Activated CD4-positive, alpha-beta T cell treated with anti-CD3 and anti-CD28 coated beads for 36 hours (primary cell): Measurements from ENCODE around the gene LOXHD1. TPM values are rescaled to one million over a fixed set of nuclear protein-coding genes. Genes with fewer than 3 reads are reported as not detected.
A peak's percentile ranks its signal among the peaks of the same experiment; 100 is the strongest.

Experiments used
- ATAC-seq: fragments of 200-7000 bp; cut with Tn5 transposase; one replicate; pipeline ENCODE4 v1.10.0; 2021; ENCODE audit warnings: mild to moderate bottlenecking, moderate library complexity
- CTCF ChIA-PET: fragments of 350-600 bp; sonication (Branson Sonifier 250); formaldehyde crosslinking; loops from one replicate; lab custom pipeline; 2021; ENCODE audit warnings: antibody characterized with exemption; lab: Charles Lee
- POLR2A ChIA-PET: fragments of 350-600 bp; sonication (Branson Sonifier 250); formaldehyde crosslinking; loops from one replicate; lab custom pipeline; 2021; ENCODE audit warnings: antibody characterized with exemption, inconsistent platforms; lab: Charles Lee
- DNase-seq: peaks from one replicate; pipeline ENCODE4 v3.0.0-alpha.2; 2020
- H3K27ac Mint-ChIP-seq: one replicate; pipeline ENCODE4 v1.8.0; 2021; ENCODE audit warnings: mixed read lengths
- H3K27me3 Mint-ChIP-seq: one replicate; pipeline ENCODE4 v1.8.0; 2021; ENCODE audit warnings: mixed read lengths
- H3K36me3 Mint-ChIP-seq: one replicate; pipeline ENCODE4 v1.8.0; 2021; ENCODE audit warnings: low read depth, mixed read lengths
- H3K4me1 Mint-ChIP-seq: one replicate; pipeline ENCODE4 v1.8.0; 2021; ENCODE audit warnings: mixed read lengths
- H3K4me3 Mint-ChIP-seq: one replicate; pipeline ENCODE4 v1.8.0; 2021; ENCODE audit warnings: mild to moderate bottlenecking, moderate library complexity, mixed read lengths
- H3K9me3 Mint-ChIP-seq: one replicate; pipeline ENCODE4 v1.8.0; 2021; ENCODE audit warnings: low read depth, mixed read lengths
- intact Hi-C, 2 experiments: fragments of 100-400 bp; cut with DNase I in 1 of 2; cut with micrococcal nuclease in 1 of 2; formaldehyde crosslinking; loops; one replicate each; pipeline versions ENCODE4 v1.14.2 to v1.15.1; 2022 to 2024; cut with DNase I, micrococcal nuclease
- total RNA-seq, 2 experiments: library from RNA; stranded (reverse); gene quantifications; one replicate each; pipeline ENCODE4 v1.2.3, GENCODE V29; 2021

Gene LOXHD1
- total RNA-seq, 2 experiments from 2014 or later, result 0.05 to 0.07 TPM

DNA sequence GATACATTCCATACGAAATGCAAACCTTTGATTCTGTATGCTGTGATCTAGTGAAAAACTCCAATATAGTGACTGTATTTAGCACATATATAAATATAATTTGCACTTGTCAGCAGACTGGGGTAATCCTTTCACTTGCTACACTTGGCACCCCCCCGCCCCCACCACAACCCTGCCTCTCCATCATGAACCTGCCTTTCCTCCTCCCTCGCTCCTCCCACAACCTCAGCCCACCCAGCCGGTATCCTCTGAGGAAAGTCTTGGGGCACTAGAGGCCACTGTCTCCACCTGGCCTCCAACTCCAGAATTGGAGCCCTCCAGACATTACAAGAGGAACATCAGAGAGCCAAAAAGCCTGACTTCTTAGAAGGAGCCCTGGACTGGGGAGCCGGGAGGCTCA, 196.3 kb downstream of the LOXHD1 start:
- intact Hi-C loops, result no loop called here
- H3K27ac Mint-ChIP-seq, result no peak overlapping the region

DNA sequence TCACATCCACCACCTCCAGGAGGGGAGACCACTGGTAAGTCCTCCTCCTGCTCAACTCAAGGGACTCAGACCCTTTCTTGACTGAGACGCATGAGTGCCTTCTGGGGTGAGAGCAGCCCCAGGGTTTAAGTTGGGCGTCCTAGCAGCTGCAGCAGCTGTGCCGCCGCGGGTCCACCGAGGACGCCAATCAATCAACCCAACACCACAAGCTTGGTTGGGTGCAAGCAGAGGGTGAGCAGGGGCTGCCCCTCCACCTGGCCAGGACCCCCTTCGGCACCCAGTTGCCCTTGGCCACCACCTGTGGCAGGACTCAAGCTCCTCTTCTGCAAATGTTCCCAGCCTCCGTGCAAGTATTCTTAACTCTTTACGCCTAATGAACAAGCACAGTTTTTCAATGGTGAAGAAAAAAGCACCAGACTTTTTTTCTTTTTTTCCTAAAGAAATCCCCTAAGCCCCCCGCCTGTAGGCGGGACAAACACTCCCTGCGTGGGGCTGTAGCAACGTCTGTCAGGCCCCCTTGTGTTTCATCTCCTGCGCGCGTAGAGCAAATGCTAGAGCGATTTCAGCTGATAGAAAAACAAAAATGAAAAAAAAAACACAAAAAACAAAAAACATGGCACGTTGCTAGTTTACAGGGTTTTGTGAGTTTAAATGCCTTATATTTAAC, 197.1 kb downstream of the LOXHD1 start:
- peaks cover 5% of the 10 kb centered on the region for H3K27me3 Mint-ChIP-seq
- no peak overlapping the region for H3K4me3 Mint-ChIP-seq
- H3K27ac Mint-ChIP-seq, result no peak overlapping the region
- H3K4me1 Mint-ChIP-seq, result no peaks in the 10 kb centered on the region
- intact Hi-C loops, result no loop called here
- no peaks in the 10 kb centered on the region for H3K36me3 Mint-ChIP-seq
- no peaks in the 10 kb centered on the region for H3K9me3 Mint-ChIP-seq
- DNase-seq (no peak), ATAC-seq (no peak)
- POLR2A ChIA-PET, result no interaction called here
- CTCF ChIA-PET, result no interaction called here

More for the DNA sequence above, 196.3 kb downstream of the LOXHD1 start:
- Mint-ChIP-seq H3K27me3 (peaks cover 7% of the 10 kb centered on the region), H3K4me1 (no peaks in the 10 kb centered on the region), H3K4me3 (no peak overlapping the region), H3K9me3 (no peaks in the 10 kb centered on the region), H3K36me3 (no peaks in the 10 kb centered on the region)
- ChIA-PET POLR2A (no interaction called here), CTCF (no interaction called here)
- ATAC-seq (no peak), DNase-seq (no peak)

DNA sequence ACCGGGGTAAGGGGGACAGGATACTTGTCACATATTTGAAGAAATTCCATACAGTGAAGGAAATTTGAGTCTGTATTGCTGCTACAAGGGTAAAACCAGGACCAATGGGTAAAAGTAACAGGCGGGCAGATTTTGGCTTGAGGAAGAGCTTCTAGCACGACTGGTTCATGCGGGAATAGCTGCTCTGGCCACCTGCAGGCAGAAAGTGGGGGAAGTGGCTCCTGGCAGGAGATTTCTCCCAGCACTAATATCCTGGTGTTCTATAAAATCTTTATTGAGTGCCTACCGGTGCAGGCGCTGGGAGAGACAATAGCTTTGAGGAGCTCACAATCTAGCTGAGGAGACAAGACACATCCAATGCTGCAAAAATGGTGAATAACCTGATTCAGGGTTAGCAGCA, 198.5 kb downstream of the LOXHD1 start:
- H3K9me3 Mint-ChIP-seq, result no peaks in the 10 kb centered on the region
- H3K27ac Mint-ChIP-seq, result no peak overlapping the region
- POLR2A ChIA-PET, result no interaction called here
- no peaks in the 10 kb centered on the region for H3K36me3 Mint-ChIP-seq
- intact Hi-C loops, result no loop called here
- no peaks in the 10 kb centered on the region for H3K4me1 Mint-ChIP-seq
- CTCF ChIA-PET, result interaction anchor here (0.8 kb wide), 1 partner anchor 24 kb away, joined by 3 read pairs; no protein-coding TSS in a partner anchor
- DNase-seq, result no peak
- H3K27me3 Mint-ChIP-seq, result peaks cover 2% of the 10 kb centered on the region
- no peak overlapping the region for H3K4me3 Mint-ChIP-seq
- no peak for ATAC-seq

DNA sequence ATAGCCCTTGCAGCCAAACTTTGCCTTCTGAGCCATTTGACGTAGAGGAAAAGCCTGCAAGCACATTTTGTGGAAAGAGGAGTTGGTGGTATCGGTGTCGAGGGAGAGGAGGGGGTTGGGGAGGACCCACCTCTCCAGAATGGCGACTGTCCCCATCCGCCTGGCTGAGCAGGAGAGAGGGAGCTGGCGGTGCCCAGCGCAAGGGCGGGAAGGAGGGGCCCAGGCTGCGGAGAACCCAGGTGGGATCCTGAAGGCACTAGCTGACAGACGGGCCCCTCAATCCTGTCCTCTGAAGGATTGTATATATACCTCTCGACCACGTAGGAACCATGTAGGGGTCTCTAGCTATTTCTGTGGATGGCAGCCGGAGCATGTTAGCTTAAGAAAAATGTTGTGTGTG, 200.3 kb downstream of the LOXHD1 start:
- no peak overlapping the region for H3K4me3 Mint-ChIP-seq
- H3K9me3 Mint-ChIP-seq, result no peaks in the 10 kb centered on the region
- CTCF ChIA-PET, result no interaction called here
- POLR2A ChIA-PET, result no interaction called here
- H3K27ac Mint-ChIP-seq, result no peak overlapping the region
- no peaks in the 10 kb centered on the region for H3K4me1 Mint-ChIP-seq
- H3K36me3 Mint-ChIP-seq, result no peaks in the 10 kb centered on the region
- ATAC-seq, result no peak
- peaks cover 2% of the 10 kb centered on the region for H3K27me3 Mint-ChIP-seq
- intact Hi-C loops, result no loop called here
- DNase-seq, result no peak

DNA sequence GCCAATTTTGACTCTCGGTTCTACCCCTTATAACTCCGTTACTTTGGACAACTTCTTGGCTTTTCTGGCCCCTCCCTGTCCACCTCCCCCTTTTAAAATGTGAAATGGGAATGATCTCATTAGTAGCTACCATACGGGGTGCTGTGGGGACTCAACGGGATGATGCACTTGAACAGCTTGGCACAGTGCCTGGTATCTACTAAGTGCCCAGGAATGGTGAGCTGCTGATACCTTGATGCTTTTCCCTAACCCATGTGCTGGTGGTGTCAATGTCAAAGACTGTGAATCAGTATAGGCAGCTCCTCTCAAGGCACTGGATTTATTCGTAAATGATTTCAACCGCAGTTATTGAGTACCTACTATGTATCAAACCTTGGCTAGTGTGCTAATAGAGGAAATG, 204.2 kb downstream of the LOXHD1 start:
- Mint-ChIP-seq H3K36me3 (no peaks in the 10 kb centered on the region), H3K27ac (no peak overlapping the region), H3K27me3 (no peaks in the 10 kb centered on the region), H3K4me1 (no peaks in the 10 kb centered on the region), H3K9me3 (no peaks in the 10 kb centered on the region), H3K4me3 (no peak overlapping the region)
- POLR2A ChIA-PET, result no interaction called here
- ATAC-seq, result no peak
- CTCF ChIA-PET, result interaction anchor here (0.6 kb wide), 1 partner anchor 30 kb away, joined by 3 read pairs; no protein-coding TSS in a partner anchor
- intact Hi-C loops, result no loop called here
- DNase-seq, result no peak

DNA sequence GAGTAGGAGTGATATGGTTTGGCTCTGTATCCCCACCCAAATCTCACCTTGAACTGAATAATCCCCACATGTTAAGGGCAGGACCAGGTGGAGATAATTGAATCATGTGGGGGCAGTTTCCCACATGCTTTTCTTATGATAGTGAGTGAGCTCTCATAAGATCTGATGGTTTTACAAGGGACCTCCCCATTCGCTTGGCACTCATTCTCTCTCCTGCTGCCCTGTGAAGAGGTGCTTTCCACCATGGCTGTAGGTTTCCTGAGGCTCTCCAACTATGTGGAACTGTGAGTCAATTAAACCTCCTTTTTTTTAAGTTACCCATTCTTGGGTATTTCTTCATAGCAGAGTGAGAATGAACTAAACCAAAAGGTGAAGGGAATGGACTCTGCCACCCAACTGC, 207.5 kb downstream of the LOXHD1 start:
- H3K4me1 Mint-ChIP-seq, result no peaks in the 10 kb centered on the region
- ATAC-seq (peak; percentile 47), DNase-seq (no peak)
- ChIA-PET POLR2A (no interaction called here), CTCF (no interaction called here)
- H3K36me3 Mint-ChIP-seq, result no peaks in the 10 kb centered on the region
- intact Hi-C loops, result no loop called here
- peaks cover 3% of the 10 kb centered on the region for H3K9me3 Mint-ChIP-seq
- H3K4me3 Mint-ChIP-seq, result no peak overlapping the region
- no peak overlapping the region for H3K27ac Mint-ChIP-seq
- H3K27me3 Mint-ChIP-seq, result peaks cover 3% of the 10 kb centered on the region

DNA sequence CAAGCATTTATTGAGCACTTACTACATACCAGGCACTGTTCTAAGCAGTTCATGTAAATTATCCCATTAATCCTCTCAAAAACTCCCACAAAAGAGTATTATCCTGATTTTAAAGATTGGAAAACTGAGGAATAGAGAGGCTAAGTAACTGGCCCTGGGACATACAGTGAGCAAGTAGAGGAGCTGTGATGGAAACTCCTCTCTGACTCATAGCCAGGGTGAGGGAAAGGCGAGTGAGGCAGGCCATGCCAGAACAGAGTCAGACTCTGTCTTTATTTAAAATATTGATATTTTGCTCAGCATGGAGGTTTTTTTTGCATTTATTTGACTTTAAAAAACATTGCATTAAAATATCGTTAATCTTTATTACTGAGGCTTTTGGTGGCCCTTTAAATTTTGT, 208.0 kb downstream of the LOXHD1 start:
- ATAC-seq, result no peak

DNA sequence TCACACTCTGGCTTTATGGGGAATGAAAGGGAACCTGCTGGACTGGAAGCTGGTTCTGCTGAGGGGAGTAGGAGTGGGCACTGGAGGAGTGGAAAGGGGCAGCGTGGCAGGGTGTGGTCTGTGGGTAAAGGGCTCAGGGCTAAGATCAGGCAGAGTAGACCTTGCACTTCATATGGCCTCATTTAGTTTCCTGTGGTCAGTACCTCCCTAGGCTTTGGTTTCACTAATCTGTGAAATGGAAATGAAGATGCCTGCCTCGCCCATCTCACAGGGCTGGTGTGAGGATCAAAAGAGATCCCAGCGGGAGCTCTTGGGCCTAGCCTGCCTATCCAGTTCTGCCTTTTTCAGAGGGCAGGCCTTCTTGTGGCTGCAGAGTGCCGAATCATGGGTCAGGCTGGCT, 208.7 kb downstream of the LOXHD1 start:
- H3K27me3 Mint-ChIP-seq, result peaks cover 3% of the 10 kb centered on the region
- H3K4me3 Mint-ChIP-seq, result no peak overlapping the region
- intact Hi-C loops, result no loop called here
- no peaks in the 10 kb centered on the region for H3K4me1 Mint-ChIP-seq
- H3K36me3 Mint-ChIP-seq, result no peaks in the 10 kb centered on the region
- peaks cover 3% of the 10 kb centered on the region for H3K9me3 Mint-ChIP-seq
- POLR2A ChIA-PET, result no interaction called here
- DNase-seq, result no peak
- H3K27ac Mint-ChIP-seq, result no peak overlapping the region
- ATAC-seq, result no peak
- CTCF ChIA-PET, result interaction anchor here (0.6 kb wide), 1 partner anchor 17 kb away, joined by 3 read pairs; no protein-coding TSS in a partner anchor

More for the DNA sequence above, 208.0 kb downstream of the LOXHD1 start:
- ChIA-PET CTCF (interaction anchor here (0.5 to 0.6 kb wide), 2 partner anchors 16 to 27 kb away, joined by 3 read pairs; no protein-coding TSS in a partner anchor), POLR2A (no interaction called here)
- Mint-ChIP-seq H3K9me3 (peaks cover 3% of the 10 kb centered on the region), H3K36me3 (no peaks in the 10 kb centered on the region), H3K27ac (no peak overlapping the region), H3K4me1 (no peaks in the 10 kb centered on the region), H3K27me3 (peaks cover 3% of the 10 kb centered on the region), H3K4me3 (no peak overlapping the region)
- no peak for DNase-seq
- intact Hi-C loops, result no loop called here

DNA sequence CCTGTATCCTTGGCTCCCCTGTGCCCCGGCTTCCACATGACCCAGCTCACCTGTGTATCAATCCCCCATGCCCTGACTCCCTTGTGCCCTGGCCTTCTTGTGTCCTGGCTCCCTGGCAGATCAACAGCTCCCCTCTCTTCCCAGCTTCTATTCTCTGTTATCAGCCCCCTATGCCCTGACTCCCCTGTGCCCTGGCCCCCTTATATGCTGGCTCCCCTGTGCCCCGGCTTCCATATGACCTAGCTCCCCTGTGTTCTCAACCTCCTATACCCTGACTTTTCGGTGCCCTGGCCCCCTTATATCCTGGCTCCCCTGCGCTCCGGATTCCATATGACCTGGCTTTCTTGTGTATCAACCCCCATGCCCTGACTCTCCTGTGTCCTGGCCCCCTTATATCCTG, 209.2 kb downstream of the LOXHD1 start:
- Mint-ChIP-seq H3K27me3 (peaks cover 3% of the 10 kb centered on the region), H3K36me3 (no peaks in the 10 kb centered on the region), H3K27ac (no peak overlapping the region), H3K4me3 (no peak overlapping the region), H3K4me1 (no peaks in the 10 kb centered on the region), H3K9me3 (peaks cover 3% of the 10 kb centered on the region)
- DNase-seq (no peak), ATAC-seq (no peak)
- ChIA-PET CTCF (no interaction called here), POLR2A (no interaction called here)
- intact Hi-C loops, result no loop called here

DNA sequence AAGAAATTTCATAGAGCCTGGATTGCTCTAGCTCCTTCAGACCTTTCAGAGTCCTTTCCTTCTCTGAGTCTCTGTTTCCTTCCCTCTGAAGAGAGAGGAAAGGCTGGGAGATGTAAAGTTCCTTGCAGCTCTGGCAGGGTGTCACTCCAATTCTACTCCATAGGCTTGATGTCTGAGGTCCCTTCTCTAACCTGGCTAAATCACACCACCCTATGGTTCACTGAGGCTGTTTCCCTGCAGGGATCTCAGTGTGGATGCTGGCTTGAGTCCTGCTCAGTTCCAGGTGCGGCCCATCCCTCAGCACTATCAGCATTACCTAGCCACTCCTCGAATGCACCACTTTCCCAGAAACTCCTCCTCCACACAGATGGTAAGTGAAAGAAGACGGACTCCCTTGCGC, 209.7 kb downstream of the LOXHD1 start:
- no peak overlapping the region for H3K4me3 Mint-ChIP-seq
- H3K27ac Mint-ChIP-seq, result no peak overlapping the region
- intact Hi-C loops, result no loop called here
- H3K4me1 Mint-ChIP-seq, result no peaks in the 10 kb centered on the region
- ChIA-PET POLR2A (no interaction called here), CTCF (no interaction called here)
- H3K36me3 Mint-ChIP-seq, result no peaks in the 10 kb centered on the region
- DNase-seq, result no peak
- ATAC-seq, result no peak
- H3K27me3 Mint-ChIP-seq, result peaks cover 3% of the 10 kb centered on the region
- peaks cover 3% of the 10 kb centered on the region for H3K9me3 Mint-ChIP-seq

DNA sequence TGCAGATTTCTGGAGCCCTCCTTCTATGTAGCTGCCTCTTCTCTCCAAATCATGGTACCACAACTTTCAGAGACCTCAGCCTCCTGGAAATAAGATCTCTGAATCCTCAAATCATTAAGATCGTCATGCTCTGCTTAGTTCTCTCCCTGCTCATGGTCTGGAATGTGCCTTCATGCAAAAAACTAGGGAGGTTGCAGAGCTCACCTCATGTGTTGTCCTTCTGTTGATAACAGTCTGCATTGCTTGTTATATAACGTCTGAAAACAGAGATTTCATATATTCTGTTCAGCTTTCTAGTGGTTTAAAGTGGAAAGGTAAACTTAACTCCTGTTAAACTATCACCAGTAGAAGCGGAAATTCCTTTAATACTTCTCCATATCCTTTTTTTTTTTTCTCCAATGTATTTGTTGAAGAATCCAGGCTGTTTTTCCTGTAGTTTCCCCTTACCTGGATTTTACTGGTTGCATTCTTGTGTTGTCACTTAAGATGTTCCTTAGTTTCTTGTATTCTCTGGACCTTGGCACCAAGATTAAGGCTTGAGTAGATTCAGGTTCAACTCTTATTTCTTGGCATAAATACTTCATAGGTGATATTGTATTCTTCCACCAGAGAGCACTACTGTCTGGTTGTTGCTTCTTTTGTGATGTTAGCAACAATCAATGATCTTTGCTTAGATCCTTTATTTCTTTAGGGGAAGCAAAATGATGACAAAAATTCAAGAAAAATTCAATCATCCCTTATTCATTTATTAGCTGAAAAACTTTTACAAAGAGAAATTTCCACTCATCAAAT, 211.3 kb downstream of the LOXHD1 start:
- H3K36me3 Mint-ChIP-seq, result no peaks in the 10 kb centered on the region
- H3K4me3 Mint-ChIP-seq, result no peak overlapping the region
- POLR2A ChIA-PET, result no interaction called here
- CTCF ChIA-PET, result interaction anchor here (0.7 to 0.9 kb wide), 2 partner anchors 298 to 381 kb away, joined by 3 read pairs; no protein-coding TSS in a partner anchor
- H3K4me1 Mint-ChIP-seq, result no peaks in the 10 kb centered on the region
- H3K27ac Mint-ChIP-seq, result no peak overlapping the region
- ATAC-seq (no peak), DNase-seq (no peak)
- H3K9me3 Mint-ChIP-seq, result peaks cover 3% of the 10 kb centered on the region
- intact Hi-C loops, result no loop called here
- H3K27me3 Mint-ChIP-seq, result peaks cover 3% of the 10 kb centered on the region

DNA sequence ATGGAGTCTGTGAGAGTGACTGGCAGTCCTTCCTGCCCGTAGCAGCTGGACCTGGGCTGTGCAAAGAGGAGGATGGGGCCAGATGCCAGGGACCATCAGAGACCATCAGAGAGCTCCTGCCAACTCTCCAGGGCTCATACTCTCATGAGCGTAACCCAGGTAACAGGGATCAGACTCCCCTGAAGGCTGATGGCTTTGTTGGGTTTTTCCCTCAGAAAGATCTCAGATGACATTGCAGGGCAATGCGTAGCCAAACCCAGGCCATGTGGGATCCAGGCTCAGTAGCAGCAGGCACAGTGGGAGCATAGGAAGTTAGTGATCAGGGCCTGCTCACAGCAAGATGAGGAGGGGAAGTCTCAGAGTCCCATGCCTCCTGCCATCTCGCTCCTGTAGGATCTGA, 218.0 kb downstream of the LOXHD1 start:
- DNase-seq, result no peak
- no peak for ATAC-seq
- Mint-ChIP-seq H3K9me3 (no peaks in the 10 kb centered on the region), H3K4me3 (no peak overlapping the region), H3K36me3 (no peaks in the 10 kb centered on the region), H3K27me3 (peaks cover 4% of the 10 kb centered on the region), H3K4me1 (no peaks in the 10 kb centered on the region), H3K27ac (no peak overlapping the region)
- ChIA-PET CTCF (no interaction called here), POLR2A (no interaction called here)
- intact Hi-C loops, result no loop called here
